HepG2 (cell line): ENCODE measurements around the gene HES2. TPM values are rescaled to one million over a fixed set of nuclear protein-coding genes. Genes with fewer than 3 reads are reported as not detected.

Experiments
- GTF3A ChIP-seq: sonication (generic); formaldehyde crosslinking; conservative IDR thresholded peaks from 2 replicates; pipeline ENCODE4 v1.4.0; 2020; ENCODE audit warnings: mild to moderate bottlenecking, missing genetic modification reagents
- RBAK ChIP-seq: sonication (generic); formaldehyde crosslinking; IDR thresholded peaks from 2 replicates; pipeline ENCODE4 v1.5.1; 2020; ENCODE audit warnings: mild to moderate bottlenecking, missing genetic modification reagents
- REXO4 ChIP-seq: sonication (generic); formaldehyde crosslinking; IDR thresholded peaks from 2 replicates; pipeline ENCODE4 v1.8.0; 2022; ENCODE audit warnings: missing genetic modification reagents, mild to moderate bottlenecking, borderline replicate concordance
- RFX5 ChIP-seq: IDR thresholded peaks from 2 replicates; pipeline ENCODE4 v1.6.1; 2011; ENCODE audit warnings: low read depth, low read length, improper control_type of control experiment
- RXRA ChIP-seq: sonication (generic); formaldehyde crosslinking; IDR thresholded peaks from 2 replicates; pipeline ENCODE4 v1.5.1; 2020; ENCODE audit warnings: missing genetic modification reagents
- SNRNP70 ChIP-seq: fragments of 200-400 bp; formaldehyde crosslinking; IDR thresholded peaks from 2 replicates; pipeline ENCODE4 v1.6.1; 2017; ENCODE audit warnings: mild to moderate bottlenecking, low read depth, low read length, moderate library complexity
- TSC22D2 ChIP-seq: sonication (generic); formaldehyde crosslinking; IDR thresholded peaks from 2 replicates; pipeline ENCODE4 v1.5.1; 2020; ENCODE audit warnings: missing genetic modification reagents, mild to moderate bottlenecking, borderline replicate concordance
- ZNF121 ChIP-seq: sonication (generic); formaldehyde crosslinking; IDR thresholded peaks from 2 replicates; pipeline ENCODE4 v1.5.0; 2020; ENCODE audit warnings: mild to moderate bottlenecking, missing genetic modification reagents
- ZNF460 ChIP-seq: sonication (generic); formaldehyde crosslinking; IDR thresholded peaks from 2 replicates; pipeline ENCODE4 v1.5.1; 2020; ENCODE audit warnings: missing genetic modification reagents, mild to moderate bottlenecking, borderline replicate concordance
- ZNF510 ChIP-seq: sonication (generic); formaldehyde crosslinking; IDR thresholded peaks from 2 replicates; pipeline ENCODE4 v1.4.0; 2020; ENCODE audit warnings: low read depth, mild to moderate bottlenecking, missing genetic modification reagents
- ZNF563 ChIP-seq: sonication (generic); formaldehyde crosslinking; IDR thresholded peaks from 2 replicates; pipeline ENCODE4 v1.8.0; 2022; ENCODE audit warnings: mild to moderate bottlenecking, moderate library complexity, missing genetic modification reagents
- ZNF850 ChIP-seq: sonication (generic); formaldehyde crosslinking; conservative IDR thresholded peaks from 2 replicates; pipeline ENCODE4 v1.9.0; 2021; ENCODE audit warnings: mild to moderate bottlenecking, missing genetic modification reagents
- polyA plus RNA-seq, 8 experiments: library from polyadenylated mRNA; depleted of rRNA in 3 of 8; stranded (reverse) in 7 of 8; unstranded in 1 of 8; fragments of >200 nt; fragmentation: Illumina TruSeq in 4 of 8; extraction: Trizol in 4 of 8; gene quantifications; 2 replicates each; pipeline versions ENCODE4 v1.2.1 to v1.2.3, GENCODE V29; 2011 to 2016; ENCODE audit warnings: low read depth in 4 of 8, missing spikeins in 1 of 8, mixed read lengths in 1 of 8; ENCODE audit not compliant: insufficient read depth in 1 of 8
- total RNA-seq, 5 experiments: library from RNA; depleted of rRNA; stranded (reverse); fragments of >200 nt; fragmentation: Illumina TruSeq; extraction: Trizol; gene quantifications; 2 replicates each; pipeline ENCODE4 v1.2.3, GENCODE V29; 2016; ENCODE audit warnings: low read depth in 1 of 5
- TF ChIP-seq, protein P1 (sequence below): sonication (generic); formaldehyde crosslinking; IDR thresholded peaks from 2 replicates; pipeline ENCODE4 v1.4.0; 2020; ENCODE audit warnings: mild to moderate bottlenecking, missing genetic modification reagents, borderline replicate concordance
- TF ChIP-seq, protein P2 (sequence below), 2 experiments: fragments of 450-650 bp in 1 of 2; sonication (generic) in 1 of 2; formaldehyde crosslinking; IDR thresholded peaks; 2 replicates each; pipeline versions ENCODE4 v1.5.0 to v1.8.0; 2020 to 2022; ENCODE audit warnings: mild to moderate bottlenecking in 1 of 2, missing genetic modification reagents in 1 of 2
- TF ChIP-seq, protein P3 (sequence below): sonication (generic); formaldehyde crosslinking; IDR thresholded peaks from 2 replicates; pipeline ENCODE4 v1.4.0; 2020; ENCODE audit warnings: missing genetic modification reagents, mild to moderate bottlenecking, borderline replicate concordance
- TF ChIP-seq, protein P4 (sequence below): sonication (generic); formaldehyde crosslinking; IDR thresholded peaks from 2 replicates; pipeline ENCODE4 v1.5.0; 2020; ENCODE audit warnings: missing genetic modification reagents, mild to moderate bottlenecking, borderline replicate concordance

The HES2 gene
- total and polyA plus RNA-seq, 2 of the 13 experiments (the other 11 are each of a cell fraction or from before 2014, with no cell fraction given): 0.11 to 0.17 TPM

DNA sequence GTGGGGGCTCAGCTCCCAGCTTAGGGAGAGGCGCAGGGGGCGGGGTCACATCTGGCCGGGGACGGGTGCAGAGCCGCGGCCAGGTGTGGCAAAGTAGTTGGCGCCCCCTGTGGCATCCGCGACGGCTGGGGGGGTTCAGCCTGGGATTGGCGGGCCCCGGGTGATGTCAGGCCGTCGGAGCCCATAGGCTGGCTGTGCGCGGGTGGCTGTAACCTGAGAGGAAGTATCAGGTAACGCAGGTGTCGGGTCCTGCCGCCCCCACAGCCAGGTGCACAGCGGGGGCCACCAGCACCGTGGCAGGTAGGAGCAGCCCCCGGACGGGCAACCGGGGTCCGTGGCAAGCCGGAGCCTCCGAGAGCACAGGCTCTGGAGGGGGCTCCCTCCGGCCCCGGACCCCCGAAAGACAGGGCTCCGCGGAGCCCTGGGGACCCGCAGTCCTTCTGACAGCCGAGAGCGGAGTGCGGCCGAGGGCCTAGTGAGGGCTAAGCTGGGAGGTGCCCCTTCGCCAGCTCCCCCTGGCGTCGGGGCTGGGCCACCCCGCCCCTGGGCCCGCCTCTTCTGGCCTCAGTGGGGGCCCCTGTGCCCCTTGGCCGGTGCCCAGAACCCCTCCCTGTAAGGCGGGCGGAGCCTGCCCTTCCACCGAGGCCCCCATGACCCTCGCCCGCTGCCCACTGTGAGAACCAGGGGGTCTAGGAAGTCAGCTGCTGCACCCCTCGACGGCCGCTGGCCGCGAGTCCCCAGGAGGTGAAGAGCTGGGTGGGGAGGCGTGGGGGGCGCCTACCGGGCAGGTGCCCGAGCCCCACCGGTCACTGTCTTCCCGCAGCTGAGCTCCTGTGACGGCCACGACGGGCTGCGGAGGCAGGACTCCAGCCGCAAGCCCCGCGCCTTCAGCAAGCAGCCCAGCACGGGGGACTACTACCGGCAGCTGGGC, 28.4 kb upstream of the HES2 start (continued):
- TF ChIP-seq, protein P1, sequence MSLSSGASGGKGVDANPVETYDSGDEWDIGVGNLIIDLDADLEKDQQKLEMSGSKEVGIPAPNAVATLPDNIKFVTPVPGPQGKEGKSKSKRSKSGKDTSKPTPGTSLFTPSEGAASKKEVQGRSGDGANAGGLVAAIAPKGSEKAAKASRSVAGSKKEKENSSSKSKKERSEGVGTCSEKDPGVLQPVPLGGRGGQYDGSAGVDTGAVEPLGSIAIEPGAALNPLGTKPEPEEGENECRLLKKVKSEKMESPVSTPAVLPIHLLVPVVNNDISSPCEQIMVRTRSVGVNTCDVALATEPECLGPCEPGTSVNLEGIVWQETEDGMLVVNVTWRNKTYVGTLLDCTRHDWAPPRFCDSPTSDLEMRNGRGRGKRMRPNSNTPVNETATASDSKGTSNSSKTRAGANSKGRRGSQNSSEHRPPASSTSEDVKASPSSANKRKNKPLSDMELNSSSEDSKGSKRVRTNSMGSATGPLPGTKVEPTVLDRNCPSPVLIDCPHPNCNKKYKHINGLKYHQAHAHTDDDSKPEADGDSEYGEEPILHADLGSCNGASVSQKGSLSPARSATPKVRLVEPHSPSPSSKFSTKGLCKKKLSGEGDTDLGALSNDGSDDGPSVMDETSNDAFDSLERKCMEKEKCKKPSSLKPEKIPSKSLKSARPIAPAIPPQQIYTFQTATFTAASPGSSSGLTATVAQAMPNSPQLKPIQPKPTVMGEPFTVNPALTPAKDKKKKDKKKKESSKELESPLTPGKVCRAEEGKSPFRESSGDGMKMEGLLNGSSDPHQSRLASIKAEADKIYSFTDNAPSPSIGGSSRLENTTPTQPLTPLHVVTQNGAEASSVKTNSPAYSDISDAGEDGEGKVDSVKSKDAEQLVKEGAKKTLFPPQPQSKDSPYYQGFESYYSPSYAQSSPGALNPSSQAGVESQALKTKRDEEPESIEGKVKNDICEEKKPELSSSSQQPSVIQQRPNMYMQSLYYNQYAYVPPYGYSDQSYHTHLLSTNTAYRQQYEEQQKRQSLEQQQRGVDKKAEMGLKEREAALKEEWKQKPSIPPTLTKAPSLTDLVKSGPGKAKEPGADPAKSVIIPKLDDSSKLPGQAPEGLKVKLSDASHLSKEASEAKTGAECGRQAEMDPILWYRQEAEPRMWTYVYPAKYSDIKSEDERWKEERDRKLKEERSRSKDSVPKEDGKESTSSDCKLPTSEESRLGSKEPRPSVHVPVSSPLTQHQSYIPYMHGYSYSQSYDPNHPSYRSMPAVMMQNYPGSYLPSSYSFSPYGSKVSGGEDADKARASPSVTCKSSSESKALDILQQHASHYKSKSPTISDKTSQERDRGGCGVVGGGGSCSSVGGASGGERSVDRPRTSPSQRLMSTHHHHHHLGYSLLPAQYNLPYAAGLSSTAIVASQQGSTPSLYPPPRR (CRISPR knock-in tag): peak; percentile 71
- TF ChIP-seq ZNF850 (CRISPR knock-in tag) (no peak), TSC22D2 (CRISPR knock-in tag) (no peak), ZNF510 (no peak), SNRNP70 (0 out of 2 replicates have a peak, but pooled peaks have one; percentile 59), GTF3A (CRISPR knock-in tag) (peak; percentile 71; the same call in 1 of the 2 replicates), RXRA (peak; percentile 45; the same call in 1 of the 2 replicates), ZNF563 (0 out of 2 replicates have a peak, but pooled peaks have one; percentile 60), REXO4 (CRISPR knock-in tag) (no peak), RBAK (no peak), ZNF460 (CRISPR knock-in tag) (no peak), ZNF121 (no peak), RFX5 (no peak)
- TF ChIP-seq, protein P2, sequence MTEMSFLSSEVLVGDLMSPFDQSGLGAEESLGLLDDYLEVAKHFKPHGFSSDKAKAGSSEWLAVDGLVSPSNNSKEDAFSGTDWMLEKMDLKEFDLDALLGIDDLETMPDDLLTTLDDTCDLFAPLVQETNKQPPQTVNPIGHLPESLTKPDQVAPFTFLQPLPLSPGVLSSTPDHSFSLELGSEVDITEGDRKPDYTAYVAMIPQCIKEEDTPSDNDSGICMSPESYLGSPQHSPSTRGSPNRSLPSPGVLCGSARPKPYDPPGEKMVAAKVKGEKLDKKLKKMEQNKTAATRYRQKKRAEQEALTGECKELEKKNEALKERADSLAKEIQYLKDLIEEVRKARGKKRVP (CRISPR knock-in tag; IDR thresholded peaks at IDR 0.05): no peak
- TF ChIP-seq, protein P3, sequence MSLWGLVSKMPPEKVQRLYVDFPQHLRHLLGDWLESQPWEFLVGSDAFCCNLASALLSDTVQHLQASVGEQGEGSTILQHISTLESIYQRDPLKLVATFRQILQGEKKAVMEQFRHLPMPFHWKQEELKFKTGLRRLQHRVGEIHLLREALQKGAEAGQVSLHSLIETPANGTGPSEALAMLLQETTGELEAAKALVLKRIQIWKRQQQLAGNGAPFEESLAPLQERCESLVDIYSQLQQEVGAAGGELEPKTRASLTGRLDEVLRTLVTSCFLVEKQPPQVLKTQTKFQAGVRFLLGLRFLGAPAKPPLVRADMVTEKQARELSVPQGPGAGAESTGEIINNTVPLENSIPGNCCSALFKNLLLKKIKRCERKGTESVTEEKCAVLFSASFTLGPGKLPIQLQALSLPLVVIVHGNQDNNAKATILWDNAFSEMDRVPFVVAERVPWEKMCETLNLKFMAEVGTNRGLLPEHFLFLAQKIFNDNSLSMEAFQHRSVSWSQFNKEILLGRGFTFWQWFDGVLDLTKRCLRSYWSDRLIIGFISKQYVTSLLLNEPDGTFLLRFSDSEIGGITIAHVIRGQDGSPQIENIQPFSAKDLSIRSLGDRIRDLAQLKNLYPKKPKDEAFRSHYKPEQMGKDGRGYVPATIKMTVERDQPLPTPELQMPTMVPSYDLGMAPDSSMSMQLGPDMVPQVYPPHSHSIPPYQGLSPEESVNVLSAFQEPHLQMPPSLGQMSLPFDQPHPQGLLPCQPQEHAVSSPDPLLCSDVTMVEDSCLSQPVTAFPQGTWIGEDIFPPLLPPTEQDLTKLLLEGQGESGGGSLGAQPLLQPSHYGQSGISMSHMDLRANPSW (CRISPR knock-in tag): no peak
- TF ChIP-seq, protein P4, sequence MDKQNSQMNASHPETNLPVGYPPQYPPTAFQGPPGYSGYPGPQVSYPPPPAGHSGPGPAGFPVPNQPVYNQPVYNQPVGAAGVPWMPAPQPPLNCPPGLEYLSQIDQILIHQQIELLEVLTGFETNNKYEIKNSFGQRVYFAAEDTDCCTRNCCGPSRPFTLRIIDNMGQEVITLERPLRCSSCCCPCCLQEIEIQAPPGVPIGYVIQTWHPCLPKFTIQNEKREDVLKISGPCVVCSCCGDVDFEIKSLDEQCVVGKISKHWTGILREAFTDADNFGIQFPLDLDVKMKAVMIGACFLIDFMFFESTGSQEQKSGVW (CRISPR knock-in tag): 0 out of 2 replicates have a peak, but pooled peaks have one; percentile 23
